GM21447 (cell line): Measurements from ENCODE around the gene TRAPPC2.
A peak's percentile ranks its signal among the peaks of the same experiment; 100 is the strongest.
"Not testable (repeated sequence)": the region's sequence is repeated elsewhere in the genome, so short reads cannot be mapped to it uniquely, and the experiment has no call there.

ENCODE experiments used
- ATAC-seq: cut with Tn5 transposase; IDR thresholded peaks from one replicate; pipeline ENCODE4 v1.9.1; 2021; ENCODE audit not compliant: unreplicated experiment

The TRAPPC2 gene

GRCh38 chrX:13670197-13670596 lies 64.2 kb downstream of the TRAPPC2 start:
- ATAC-seq: no peak

- ATAC-seq: not testable (repeated sequence)
These were observed 64.7 kb downstream of the TRAPPC2 start for GRCh38 chrX:13669755-13670154.

- peak; percentile 77 for ATAC-seq
These were observed 65.1 kb downstream of the TRAPPC2 start for GRCh38 chrX:13669246-13669737.

- no peak for ATAC-seq
These were observed 66.5 kb downstream of the TRAPPC2 start for GRCh38 chrX:13667919-13668318.

GRCh38 chrX:13666836-13667235 lies 67.6 kb downstream of the TRAPPC2 start:
- ATAC-seq: no peak

- ATAC-seq: no peak
These were observed 70.4 kb downstream of the TRAPPC2 start for GRCh38 chrX:13664020-13664419.

- ATAC-seq: no peak
These were observed 72.0 kb downstream of the TRAPPC2 start for GRCh38 chrX:13662355-13662791.
